NCI-H1092 treated with DMSO at 0.1 percent for 48 hours (cell line): ENCODE measurements around the gene GPAM.

ENCODE experiments used
- DNase-seq: peaks from one replicate; lab custom pipeline; 2025; lab: John Stamatoyannopoulos, UW

GPAM gene

GRCh38 chr10:112182784-112183328, 709 bp downstream of the GPAM start:
- no peak for DNase-seq

DNA sequence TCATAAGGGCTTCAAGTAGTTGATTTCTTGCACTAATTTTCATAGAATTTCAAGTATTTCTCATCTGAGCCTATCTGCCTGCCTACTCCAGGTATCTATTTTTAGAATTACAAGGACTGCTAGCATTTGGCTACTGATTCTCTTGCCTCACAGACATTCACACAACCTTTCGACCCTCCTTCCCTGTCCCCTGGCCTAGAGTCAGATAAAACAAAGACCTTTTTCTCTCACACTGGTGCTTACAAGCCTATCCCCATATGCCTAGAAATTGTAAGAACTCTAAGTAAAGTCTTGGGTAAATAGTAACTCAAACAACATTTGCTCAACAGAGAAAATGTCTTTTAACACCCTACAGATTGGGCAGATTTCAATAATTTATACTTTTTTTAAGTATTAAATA, 6.3 kb downstream of the GPAM start:
- no peak for DNase-seq

- no peak for DNase-seq
Measured at GRCh38 chr10:112176543-112176942, 7.0 kb downstream of the GPAM start.

DNA sequence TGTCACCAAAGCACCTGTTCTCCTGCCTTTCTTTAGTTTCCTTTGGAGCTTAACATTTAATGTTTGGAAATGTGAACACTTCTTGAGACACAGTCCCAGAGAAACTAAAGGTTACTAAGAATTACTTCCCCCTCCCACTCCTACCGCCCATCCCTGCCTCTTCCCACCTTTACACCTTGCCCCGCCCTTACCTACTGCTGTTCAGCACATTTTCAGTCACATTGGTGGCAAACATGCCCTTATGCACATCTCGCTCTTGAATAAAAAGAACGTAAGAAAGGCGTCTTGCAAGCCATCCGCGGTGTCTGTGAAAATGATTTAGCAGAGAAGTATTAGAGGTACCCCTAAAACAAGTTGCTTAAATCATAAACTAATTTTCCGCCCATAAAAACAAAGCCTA, 8.2 kb downstream of the GPAM start:
- no peak for DNase-seq

DNA sequence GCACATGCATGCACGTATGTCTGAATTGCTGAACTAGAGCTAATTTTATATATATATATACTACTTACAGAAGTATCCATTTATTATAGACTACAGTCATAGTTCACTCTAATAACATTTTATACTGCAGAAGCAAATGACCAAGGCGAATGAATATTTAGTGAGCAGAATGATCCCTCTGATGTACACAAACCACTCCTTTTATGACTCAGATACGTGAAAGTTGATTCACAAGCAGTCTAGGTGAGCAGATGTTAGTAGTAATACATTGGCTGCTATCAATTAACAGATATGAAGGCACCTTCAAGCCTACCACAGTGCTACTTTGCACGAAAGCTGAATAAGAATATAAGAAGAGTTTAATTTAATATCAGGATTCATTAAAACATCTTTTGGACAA, 10.4 kb downstream of the GPAM start:
- no peak for DNase-seq

DNA sequence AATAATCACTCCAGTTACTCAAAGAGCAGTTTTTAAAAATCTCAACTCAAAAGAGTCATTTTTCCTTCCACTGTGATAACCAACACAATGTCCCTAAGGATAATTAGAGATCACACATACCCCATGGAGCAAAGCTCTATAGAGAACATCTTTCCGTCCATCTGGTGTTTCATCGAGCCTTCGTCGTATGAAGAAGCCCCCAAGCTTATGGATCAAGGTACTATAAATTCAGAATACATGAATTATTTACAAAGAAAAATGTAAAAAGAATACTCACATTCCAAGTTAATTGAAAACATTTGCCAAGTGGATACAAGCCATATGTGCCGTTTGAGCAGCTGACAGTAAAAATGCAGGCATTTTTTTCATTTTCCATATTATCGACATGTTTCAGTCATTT, 14.8 kb downstream of the GPAM start:
- DNase-seq: no peak

- no peak for DNase-seq
Measured at GRCh38 chr10:112166800-112167199, 16.8 kb downstream of the GPAM start.

- DNase-seq: no peak
Measured at GRCh38 chr10:112161757-112162518, 21.6 kb downstream of the GPAM start.

- no peak for DNase-seq
Measured at GRCh38 chr10:112160834-112161233, 22.7 kb downstream of the GPAM start.

DNA sequence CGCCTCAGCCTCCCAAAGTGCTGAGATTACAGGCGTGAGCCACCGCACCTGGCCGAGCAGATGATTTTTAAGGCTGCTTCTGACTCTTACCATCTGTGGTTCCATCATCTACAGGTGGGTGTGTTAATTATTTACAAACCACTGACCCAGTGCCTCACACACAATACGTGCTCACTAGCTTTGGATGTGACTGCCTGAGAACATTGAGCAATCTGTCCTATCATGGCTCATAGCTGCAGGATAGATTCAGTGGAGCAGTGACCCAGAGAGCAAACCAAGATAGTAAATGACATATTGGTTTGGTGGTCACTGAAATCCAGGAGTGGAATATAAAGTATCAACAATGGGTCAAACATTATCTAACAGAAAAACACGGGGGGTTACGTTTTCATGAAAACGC, 24.1 kb downstream of the GPAM start:
- no peak for DNase-seq

DNA sequence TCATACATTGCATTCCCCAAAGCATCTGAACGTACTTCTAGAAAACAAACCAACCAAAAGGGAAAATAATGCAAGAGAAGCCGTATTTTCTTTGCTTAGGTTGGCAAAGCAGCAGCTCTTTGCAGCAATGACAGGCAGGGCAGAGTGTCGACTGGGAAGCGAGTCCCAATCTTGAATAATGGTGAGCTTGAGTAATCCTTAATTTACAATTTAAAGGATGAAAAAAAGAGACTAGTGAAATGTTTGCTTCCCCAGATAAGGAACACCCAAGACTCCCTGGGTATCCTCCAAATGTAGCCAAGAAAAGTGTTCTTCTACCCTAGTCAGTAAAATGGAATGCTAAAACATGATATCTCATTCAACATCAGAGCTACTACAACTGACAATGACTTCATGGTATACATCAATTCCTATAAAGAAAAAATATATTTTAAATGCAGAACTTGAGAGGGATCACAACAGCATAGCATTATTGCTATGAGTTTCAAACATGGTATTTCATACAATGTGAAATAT, 32.0 kb downstream of the GPAM start:
- DNase-seq: no peak

DNA sequence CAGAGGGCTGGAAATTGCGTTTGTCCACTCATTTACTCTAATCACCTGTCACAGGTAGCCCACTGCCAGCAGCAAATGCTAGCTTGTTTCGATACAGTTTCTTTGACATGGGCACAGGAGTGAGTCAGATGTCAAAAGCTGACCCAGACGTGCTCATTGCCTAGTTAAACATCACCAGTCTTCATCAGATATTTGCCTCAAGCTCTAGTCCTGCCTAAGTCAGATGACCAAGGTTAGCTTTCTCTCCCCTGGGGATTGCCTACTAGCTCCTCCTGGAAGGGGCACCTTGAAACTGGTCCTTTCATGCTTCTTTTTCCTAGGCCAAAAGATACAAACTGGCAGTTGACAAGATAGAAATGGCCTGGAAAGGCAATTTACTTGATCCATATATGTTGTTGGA, 35.2 kb downstream of the GPAM start:
- DNase-seq: no peak

- DNase-seq: no peak
Measured at GRCh38 chr10:112146799-112147198, 36.8 kb downstream of the GPAM start.

DNA sequence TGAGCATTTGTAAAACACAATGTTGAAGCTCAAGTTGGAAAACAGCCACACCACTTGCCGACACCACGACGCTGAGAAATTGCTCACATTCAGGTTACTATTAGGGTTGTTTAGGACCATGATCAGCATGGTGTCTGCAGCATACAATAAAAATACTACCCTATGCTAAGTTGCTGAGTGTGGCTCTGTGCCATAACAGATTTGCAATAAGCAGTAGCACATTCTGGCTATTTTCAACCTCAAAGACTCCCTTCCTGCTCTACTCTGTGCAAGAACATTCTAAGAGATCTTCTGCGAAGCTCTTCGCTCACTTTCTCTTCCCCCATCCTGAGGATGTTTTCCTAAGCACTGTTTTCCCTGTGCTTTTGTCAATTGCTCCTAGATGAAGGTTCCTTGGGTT, 38.3 kb downstream of the GPAM start:
- no peak for DNase-seq

DNA sequence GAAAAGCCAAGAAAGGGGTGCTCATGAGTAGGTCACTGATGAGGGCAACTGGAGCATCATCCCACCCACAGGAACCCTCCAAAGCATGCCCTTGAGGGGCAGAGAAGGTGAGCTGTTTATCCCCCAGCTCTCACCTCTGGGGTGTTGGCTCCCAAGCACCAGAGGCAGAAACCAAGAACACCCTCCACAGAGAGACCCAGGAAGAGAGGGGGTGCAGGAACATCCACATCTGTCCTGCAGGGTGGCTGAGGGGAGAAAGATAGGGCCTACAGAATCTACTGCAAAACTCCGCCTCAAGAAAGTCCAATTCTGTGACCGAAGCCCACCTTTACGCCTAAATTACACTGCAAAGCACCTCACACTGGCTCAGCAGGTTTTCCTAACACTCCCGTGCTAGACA, 40.1 kb downstream of the GPAM start:
- no peak for DNase-seq

GRCh38 chr10:112141292-112141691, 42.3 kb downstream of the GPAM start:
- no peak for DNase-seq

- peak; percentile 17 for DNase-seq
Measured at GRCh38 chr10:112140110-112140970, 43.2 kb downstream of the GPAM start.

- no peak for DNase-seq
Measured at GRCh38 chr10:112139176-112139575, 44.4 kb downstream of the GPAM start.

- DNase-seq: peak; percentile 3
Measured at GRCh38 chr10:112137154-112137987, 46.2 kb downstream of the GPAM start.

DNA sequence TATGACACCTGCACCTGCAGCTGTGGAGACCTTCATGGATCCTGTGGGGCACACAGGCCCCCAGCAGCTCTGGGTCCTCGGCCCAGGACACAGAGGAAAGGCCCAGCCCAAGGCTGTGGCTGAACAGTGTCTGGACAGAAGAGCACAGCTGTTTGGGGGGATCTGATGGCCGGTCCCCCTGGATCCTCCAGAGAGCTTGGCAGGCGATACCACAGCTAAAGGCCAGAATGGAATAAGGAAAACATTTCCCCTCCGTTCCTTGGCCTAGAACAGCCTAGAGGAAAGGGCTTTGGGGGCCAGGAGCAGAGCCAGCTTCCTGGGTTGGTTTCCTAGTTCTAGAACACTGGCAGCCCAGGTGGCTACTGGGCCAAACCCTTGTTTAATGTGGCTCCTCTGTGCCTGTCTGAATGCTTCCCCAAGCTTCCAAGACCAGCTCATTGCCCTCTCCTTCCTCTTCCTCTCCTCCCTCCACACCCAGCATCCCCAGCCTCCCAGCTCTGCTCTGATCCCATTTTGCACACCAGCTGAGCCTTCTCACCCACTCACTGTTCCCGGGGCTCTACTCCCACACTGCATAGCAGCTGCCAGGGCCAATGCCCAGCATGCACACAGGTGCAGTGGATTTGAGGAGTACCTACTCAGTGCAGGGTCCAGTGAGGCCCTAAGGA, 46.9 kb downstream of the GPAM start:
- DNase-seq: no peak

- no peak for DNase-seq
Measured at GRCh38 chr10:112135604-112136003, 48.0 kb downstream of the GPAM start.
